Stomach (tissue), 9 donors: Measurements from ENCODE around the gene KRT6B. TPM values are rescaled to one million over a fixed set of nuclear protein-coding genes. Genes with fewer than 3 reads are reported as not detected.

Experiments
- DNase-seq, 2 donors: peaks; one replicate each; pipeline versions ENCODE4 v3.0.0 to v3.0.0-alpha.2; 2013 to 2019
- H3K27ac ChIP-seq, 5 donors: fragments of 200-600 bp in 4 of 5; sonication (generic) in 4 of 5; one replicate each; pipeline ENCODE4 v1.5.1; 2013 to 2019; ENCODE audit warnings: mild to moderate bottlenecking in 1 of 5, moderate library complexity in 1 of 5
- H3K27me3 ChIP-seq, 3 donors: fragments of 200-600 bp; sonication (generic); one replicate each; pipeline ENCODE4 v1.5.1; 2017 to 2019; ENCODE audit warnings: mixed run types in 1 of 3
- H3K36me3 ChIP-seq, 4 donors: fragments of 200-600 bp; sonication (generic); 1 replicate in 3 of 4; 2 replicates in 1 of 4; pipeline ENCODE4 v1.5.1; 2016 to 2019
- H3K4me1 ChIP-seq, 4 donors: fragments of 200-600 bp; sonication (generic); one replicate each; pipeline ENCODE4 v1.5.1; 2016 to 2019
- H3K4me3 ChIP-seq, 4 donors: fragments of 200-600 bp; sonication (generic) in 3 of 4; one replicate each; pipeline ENCODE4 v1.5.1; 2016 to 2019; ENCODE audit warnings: mild to moderate bottlenecking in 1 of 4
- H3K9me3 ChIP-seq, 4 donors: fragments of 200-600 bp; sonication (generic); one replicate each; pipeline ENCODE4 v1.5.1; 2016 to 2019
- CTCF ChIP-seq, 7 experiments: fragments of 450-650 bp in 4 of 7; fragments of 200-600 bp in 3 of 7; sonication (generic) in 3 of 7; IDR thresholded peaks; one replicate each; pipeline ENCODE4 v1.5.1; 2016 to 2019; ENCODE audit warnings: antibody characterized with exemption in 7 of 7, control low read depth in 2 of 7, mild to moderate bottlenecking in 1 of 7
- EP300 ChIP-seq: sonication (generic); formaldehyde crosslinking; IDR thresholded peaks from one replicate; pipeline ENCODE4 v1.6.1; 2017; ENCODE audit warnings: antibody characterized with exemption
- POLR2A ChIP-seq, 4 donors: fragments of 450-650 bp; IDR thresholded peaks; one replicate each; pipeline ENCODE4 v1.6.1; 2016; ENCODE audit warnings: antibody characterized with exemption in 4 of 4, control low read depth in 2 of 4, mild to moderate bottlenecking in 1 of 4, moderate library complexity in 1 of 4
- POLR2AphosphoS5 ChIP-seq, 3 donors: sonication (generic); formaldehyde crosslinking; IDR thresholded peaks; one replicate each; pipeline ENCODE4 v1.6.1; 2016; ENCODE audit warnings: antibody characterized with exemption in 3 of 3
- WGBS, 5 donors: extraction: QIAGEN DNeasy Blood & Tissue Kit in 3 of 5; methylation state at CpG; one replicate each; pipeline versions ENCODE4 v1.1.5 to v1.1.7; 2013 to 2018; 5-methylcytosine and 5-hydroxymethylcytosine counted together
- intact Hi-C: fragments of 100-400 bp; cut with DNase I; formaldehyde crosslinking; loops from one replicate; pipeline ENCODE4 v1.15.1; 2023; ENCODE audit warnings: low total_unique reads
- polyA plus RNA-seq, 3 donors: library from polyadenylated mRNA; stranded (reverse); fragments of 200-250 nt; gene quantifications; one replicate each; pipeline ENCODE4 v1.2.3, GENCODE V29; 2013
- total RNA-seq, 5 donors: library from RNA; depleted of rRNA; stranded (reverse); fragments of >200 nt; gene quantifications; one replicate each; pipeline versions ENCODE4 v1.1.0 to v1.2.3, GENCODE V29; 2014 to 2016
- donor health status: healthy with polysubstance abuse.
- donor health status: Bipolar disorder and iron deficiency.
- donor health status: healthy.

The KRT6B gene
- total and polyA plus RNA-seq, 8 donors = 0.46 to 9.2 (median 0.55) TPM; not detected in 5

DNA sequence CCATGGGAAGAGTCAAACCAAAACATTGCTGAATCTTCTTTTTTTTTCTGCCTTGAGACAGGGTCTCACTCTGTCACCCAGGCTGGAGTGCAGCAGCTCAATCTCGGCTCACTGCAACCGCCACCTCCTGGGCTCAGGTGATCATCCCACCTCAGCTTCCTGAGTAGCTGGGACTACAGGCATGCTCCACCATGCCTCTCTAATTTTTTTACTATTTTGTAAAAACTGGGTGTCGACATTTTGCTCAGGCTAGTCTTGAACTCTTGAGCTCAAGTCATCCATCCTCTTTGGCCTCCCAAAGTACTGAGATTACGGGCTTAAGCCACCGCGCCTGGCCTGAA lies 16.3 kb downstream of the KRT6B start:
- H3K27ac ChIP-seq = peak overlapping the region in 1 of 5 donors; percentile 35
- H3K36me3 ChIP-seq = no peaks in the 10 kb centered on the region

DNA sequence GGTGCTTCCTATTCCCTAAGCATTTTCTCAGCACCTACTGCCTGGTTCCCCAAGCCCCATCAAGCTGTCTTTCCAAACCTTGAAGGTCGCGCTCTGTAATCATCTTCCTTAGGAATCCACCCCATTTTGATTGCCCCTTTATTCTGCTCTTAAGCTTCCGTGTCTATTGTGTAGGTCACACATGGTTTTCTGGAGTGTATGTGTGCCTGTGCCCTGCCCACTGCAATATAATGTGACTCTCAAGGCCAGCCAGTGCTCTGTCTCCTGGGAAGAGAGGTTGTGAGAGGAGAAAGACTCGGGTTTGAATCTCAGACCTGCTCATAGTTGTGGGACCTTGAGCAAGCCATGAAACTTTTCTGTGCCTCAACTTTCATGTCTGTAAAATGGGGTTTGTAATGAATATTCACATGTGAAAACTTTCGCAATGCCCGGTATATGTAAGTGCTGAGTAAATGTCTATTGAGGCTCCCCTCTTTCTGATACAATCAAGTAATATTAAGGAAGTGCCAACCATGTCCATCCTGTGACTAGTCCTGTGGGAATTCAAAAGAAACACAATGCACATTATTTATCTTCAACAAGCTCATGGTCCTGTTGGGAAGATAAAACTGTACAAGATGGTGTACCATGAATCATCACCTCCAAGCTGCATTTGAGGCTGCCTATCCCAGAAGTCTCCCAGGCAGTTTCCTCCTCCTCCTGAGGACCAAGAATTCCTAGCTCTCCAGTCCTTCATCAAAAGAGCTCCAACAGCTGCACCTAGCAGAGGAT lies 17.0 kb downstream of the KRT6B start:
- peaks cover 0 to 33% (median 0%) of the 10 kb centered on the region in 3 donors for H3K27me3 ChIP-seq
- TF ChIP-seq EP300 (no peak), POLR2AphosphoS5 (IDR thresholded peaks at IDR 0.05) (no peak)
- no peaks in the 10 kb centered on the region for H3K4me1 ChIP-seq
- intact Hi-C loops = no loop called here
- 90 to 94% (median 93%) methylated on average over 6 of the region's 6 CpGs for WGBS, 5 donors
- no peak overlapping the region for H3K4me3 ChIP-seq
- no peak overlapping the region for H3K27ac ChIP-seq
- H3K36me3 ChIP-seq = no peaks in the 10 kb centered on the region
- no peaks in the 10 kb centered on the region for H3K9me3 ChIP-seq
- no peak for DNase-seq

More for the DNA sequence above, 16.3 kb downstream of the KRT6B start:
- intact Hi-C loops = no loop called here
- DNase-seq = no peak
- TF ChIP-seq EP300 (no peak), POLR2AphosphoS5 (IDR thresholded peaks at IDR 0.05) (no peak), POLR2A (IDR thresholded peaks at IDR 0.05) (no peak), CTCF (IDR thresholded peaks at IDR 0.05) (no peak)
- no peak overlapping the region for H3K4me3 ChIP-seq
- WGBS, 5 donors = 70 to 87% (median 80%) methylated on average over 6 of the region's 6 CpGs
- H3K27me3 ChIP-seq = peaks cover 0 to 36% (median 0%) of the 10 kb centered on the region in 3 donors
- no peaks in the 10 kb centered on the region for H3K4me1 ChIP-seq
- no peaks in the 10 kb centered on the region for H3K9me3 ChIP-seq

- Histone ChIP-seq H3K4me3 (no peak within 1 kb of the TSS), H3K36me3 (no peaks in the 10 kb centered on the region), H3K9me3 (no peaks in the 10 kb centered on the region), H3K27ac (no peak within 1 kb of the TSS), H3K27me3 (peaks cover 0 to 25% (median 0%) of the 10 kb centered on the region in 3 donors), H3K4me1 (no peaks in the 10 kb centered on the region)
- 82 to 89% (median 86%) methylated on average over 17 to 20 of the region's 20 CpGs for WGBS, 5 donors
- no peak for DNase-seq
- intact Hi-C loops = no loop called here
- no peak for TF ChIP-seq CTCF (IDR thresholded peaks at IDR 0.05)
- TF ChIP-seq POLR2A (IDR thresholded peaks at IDR 0.05) = no peak
- no peak for TF ChIP-seq POLR2AphosphoS5 (IDR thresholded peaks at IDR 0.05)
- no peak for TF ChIP-seq EP300
Measured at GRCh38 chr12:52434081-52434733, 17.7 kb downstream of the KRT6B start, which contains the start of gene KRT75. KRT75 (minus strand) TSS chr12:52434371; CDS start chr12:52434304, 67 bp downstream.

GRCh38 chr12:52433501-52434080 lies 18.4 kb downstream of the KRT6B start:
- 89 to 100% (median 93%) methylated on average over 1 to 12 of the region's 12 CpGs for WGBS, 5 donors
- intact Hi-C loops = no loop called here

More at GRCh38 chr12:52433501-52434080, 18.4 kb downstream of the KRT6B start:
- H3K4me3 ChIP-seq = no peak overlapping the region
- no peak overlapping the region for H3K27ac ChIP-seq
- H3K4me1 ChIP-seq = no peaks in the 10 kb centered on the region
- DNase-seq = no peak
- TF ChIP-seq EP300 (no peak), CTCF (IDR thresholded peaks at IDR 0.05) (no peak), POLR2AphosphoS5 (IDR thresholded peaks at IDR 0.05) (no peak), POLR2A (IDR thresholded peaks at IDR 0.05) (no peak)
- no peaks in the 10 kb centered on the region for H3K9me3 ChIP-seq
- no peaks in the 10 kb centered on the region for H3K36me3 ChIP-seq
- peaks cover 0 to 21% (median 0%) of the 10 kb centered on the region in 3 donors for H3K27me3 ChIP-seq
